K562 (cell line): Measurements from ENCODE around the gene CERS5. TPM values are rescaled to one million over a fixed set of nuclear protein-coding genes. Genes with fewer than 3 reads are reported as not detected.

Source experiments
- ATAC-seq: fragments of 200-7000 bp; cut with Tn5 transposase; 3 replicates; pipeline ENCODE4 v1.9.1; 2020; ENCODE audit warnings: moderate library complexity
- BruUV-seq: library from RNA; stranded (reverse); fragments of 400-500 nt; replicated peaks from 2 replicates; lab custom pipeline; 2021; lab: Mats Ljungman, UMichigan
- CTCF ChIA-PET: fragments of 300-600 bp; formaldehyde crosslinking; extraction: SDS; loops from one replicate; lab custom pipeline; 2021; ENCODE audit warnings: low intra/inter-chr PET ratio; lab: Yijun Ruan, JAX
- POLR2A ChIA-PET: fragments of 300-600, 350-650 bp; sonication (Branson Sonifier 250); formaldehyde crosslinking; extraction: SDS; loops from one replicate; lab custom pipeline; 2021; ENCODE audit warnings: antibody characterized with exemption, inconsistent platforms; lab: Yijun Ruan, JAX
- DNase-seq, 4 experiments: peaks; one replicate each; pipeline versions ENCODE4 v3.0.0 to v3.0.0-alpha.2; 2011 to 2018; ENCODE audit warnings: low spot score in 3 of 4, mixed read lengths in 3 of 4; ENCODE audit errors: extremely low read depth in 1 of 4
- FAIRE-seq: peaks from 2 replicates; lab custom pipeline; 2011; peaks lifted over from hg19 to GRCh38; lab: Jason Lieb, UNC
- H2AFZ ChIP-seq: 2 replicates; pipeline ENCODE4 v1.6.0; 2011; ENCODE audit warnings: low read depth, low read length, control low read depth, inconsistent platforms
- H3K27ac ChIP-seq: fragments of 200-600 bp; 3 replicates; pipeline ENCODE4 v1.8.0; 2011; ENCODE audit warnings: low read depth, mild to moderate bottlenecking, control low read depth, inconsistent platforms, low read length, moderate library complexity, mixed read lengths; ENCODE audit errors: extremely low read depth
- H3K27me3 ChIP-seq, 2 experiments: fragments of 300-600 bp in 1 of 2; 2 replicates in 1 of 2; 3 replicates in 1 of 2; pipeline versions ENCODE4 v1.6.0 to v1.8.0; 2011; ENCODE audit warnings: inconsistent platforms in 2 of 2, low read length in 2 of 2, mild to moderate bottlenecking in 1 of 2, mixed read lengths in 1 of 2, moderate library complexity in 1 of 2; ENCODE audit not compliant: control insufficient read depth in 2 of 2, insufficient read depth in 2 of 2
- H3K36me3 ChIP-seq: fragments of 300-600 bp; 3 replicates; pipeline ENCODE4 v1.8.0; 2011; ENCODE audit warnings: mild to moderate bottlenecking, low read length, inconsistent platforms; ENCODE audit not compliant: control insufficient read depth, insufficient read depth
- H3K4me1 ChIP-seq, 2 experiments: fragments of 200-600 bp in 1 of 2; replicated peaks in 1 of 2; 2 replicates in 1 of 2; 3 replicates in 1 of 2; pipeline versions ENCODE4 v1.5.1 to v1.8.0; 2011; ENCODE audit warnings: inconsistent platforms in 2 of 2, low read length in 2 of 2, mild to moderate bottlenecking in 1 of 2, mixed read lengths in 1 of 2, moderate library complexity in 1 of 2; ENCODE audit not compliant: control insufficient read depth in 2 of 2, insufficient read depth in 2 of 2
- H3K4me2 ChIP-seq: 2 replicates; pipeline ENCODE4 v1.6.1; 2011; ENCODE audit warnings: low read length, control low read depth, inconsistent platforms, mixed read lengths; ENCODE audit not compliant: insufficient read depth
- H3K4me3 ChIP-seq: fragments of 200-600 bp; sonication (generic), shearing (Covaris generic); 2 replicates; pipeline ENCODE4 v1.5.1; 2016; ENCODE audit warnings: control low read depth, inconsistent platforms
- H3K79me2 ChIP-seq: fragments of 200-600 bp; 3 replicates; pipeline ENCODE4 v1.8.0; 2011; ENCODE audit warnings: low read length, inconsistent platforms; ENCODE audit not compliant: control insufficient read depth, insufficient read depth
- H3K9ac ChIP-seq, 2 experiments: 2 replicates each; pipeline versions ENCODE4 v1.6.0 to v1.6.1; 2011; ENCODE audit warnings: low read depth in 2 of 2, low read length in 2 of 2, control low read depth in 1 of 2, inconsistent platforms in 1 of 2, mild to moderate bottlenecking in 1 of 2, mixed read lengths in 1 of 2; ENCODE audit not compliant: insufficient read depth in 1 of 2
- H3K9me1 ChIP-seq: one replicate; pipeline ENCODE4 v1.6.0; 2011; ENCODE audit warnings: inconsistent platforms, mild to moderate bottlenecking, low read length, moderate library complexity; ENCODE audit not compliant: control insufficient read depth, insufficient read depth
- H3K9me3 ChIP-seq: replicated peaks from 2 replicates; pipeline ENCODE4 v1.5.1; 2011; ENCODE audit warnings: low read depth, low read length, inconsistent platforms; ENCODE audit not compliant: control insufficient read depth, insufficient read depth
- H4K20me1 ChIP-seq: replicated peaks from 2 replicates; pipeline ENCODE4 v1.6.1; 2011; ENCODE audit warnings: low read length, inconsistent platforms, mixed read lengths; ENCODE audit not compliant: control insufficient read depth, insufficient read depth
- C11orf30 ChIP-seq: fragments of 450-650 bp; IDR thresholded peaks from 2 replicates; pipeline ENCODE4 v1.6.1; 2016; ENCODE audit warnings: low read depth, mild to moderate bottlenecking
- CBFB ChIP-seq: sonication (generic); formaldehyde crosslinking; IDR thresholded peaks from 2 replicates; pipeline ENCODE4 v1.4.0; 2020; ENCODE audit warnings: mild to moderate bottlenecking, missing genetic modification reagents
- CHD1 ChIP-seq: fragments of 200-600 bp; sonication (generic); IDR thresholded peaks from one replicate; pipeline ENCODE4 v1.6.1; 2012; ENCODE audit warnings: mild to moderate bottlenecking, moderate library complexity, low read length, inconsistent platforms
- CXXC5 ChIP-seq: fragments of 250-450 bp; sonication (Bioruptor Pico); IDR thresholded peaks from 2 replicates; pipeline ENCODE4 v1.8.0; 2022; ENCODE audit warnings: inconsistent platforms, mild to moderate bottlenecking, moderate library complexity
- ETV6 ChIP-seq, 3 experiments: fragments of 150-350 bp in 1 of 3; sonication (generic) in 1 of 3; formaldehyde crosslinking in 1 of 3; IDR thresholded peaks; 2 replicates each; pipeline versions ENCODE4 v1.6.1 to v1.8.0; 2014 to 2022; ENCODE audit warnings: borderline replicate concordance in 2 of 3, low read depth in 2 of 3, antibody characterized with exemption in 1 of 3, low read length in 1 of 3, mild to moderate bottlenecking in 1 of 3, missing genetic modification reagents in 1 of 3
- FOXO4 ChIP-seq: fragments of 450-650 bp; formaldehyde crosslinking; IDR thresholded peaks from 2 replicates; pipeline ENCODE4 v1.4.0; 2020; ENCODE audit warnings: mild to moderate bottlenecking, moderate library complexity
- FUS ChIP-seq: fragments of 200-400 bp; formaldehyde crosslinking; optimal IDR thresholded peaks from 2 replicates; pipeline ENCODE3; 2017; ENCODE audit warnings: low read depth, low read length
- HDAC2 ChIP-seq: fragments of 450-650 bp; IDR thresholded peaks from 2 replicates; pipeline ENCODE4 v1.6.1; 2016; ENCODE audit warnings: mild to moderate bottlenecking
- NCOR1 ChIP-seq: fragments of 450-650 bp; IDR thresholded peaks from 2 replicates; pipeline ENCODE4 v1.6.1; 2016; ENCODE audit warnings: mild to moderate bottlenecking, moderate library complexity
- POLR2A ChIP-seq: fragments of 450-650 bp; conservative IDR thresholded peaks from 2 replicates; pipeline ENCODE4 v1.6.1; 2016
- RBM25 ChIP-seq: fragments of 200-400 bp; formaldehyde crosslinking; IDR thresholded peaks from 2 replicates; pipeline ENCODE4 v1.6.1; 2018; ENCODE audit warnings: low read length, low read depth, moderate library complexity; ENCODE audit not compliant: severe bottlenecking
- ZNF12 ChIP-seq: sonication (generic); formaldehyde crosslinking; IDR thresholded peaks from 2 replicates; pipeline ENCODE4 v1.4.0; 2020; ENCODE audit warnings: mild to moderate bottlenecking, missing genetic modification reagents
- ZNF311 ChIP-seq: fragments of 250-450 bp; sonication (Bioruptor Pico); IDR thresholded peaks from 2 replicates; pipeline ENCODE4 v1.4.0; 2020; ENCODE audit warnings: mild to moderate bottlenecking, moderate library complexity
- ZNF511 ChIP-seq: sonication (generic); formaldehyde crosslinking; IDR thresholded peaks from 2 replicates; pipeline ENCODE4 v1.8.0; 2022; ENCODE audit warnings: mild to moderate bottlenecking, missing genetic modification reagents
- WGBS: fragments of 100-300 bp; shearing (Covaris generic); methylation state at CpG from one replicate; pipeline ENCODE4 v1.1.6; 2016; ENCODE audit warnings: low coverage, mixed read lengths; ENCODE audit not compliant: insufficient coverage; ENCODE audit errors: missing lambda C conversion rate; 5-methylcytosine and 5-hydroxymethylcytosine counted together
- in situ Hi-C: fragments of 300-500 bp; cut with MboI; formaldehyde crosslinking; loops from 4 replicates; pipeline ENCODE4 v1.15.0; 2018; ENCODE audit warnings: inconsistent platforms, mixed read lengths
- intact Hi-C: fragments of 100-400 bp; cut with micrococcal nuclease; formaldehyde crosslinking; loops from 2 replicates; pipeline ENCODE4 v1.14.2; 2022
- polyA plus RNA-seq, 8 experiments: library from polyadenylated mRNA; depleted of rRNA in 4 of 8; stranded (reverse) in 5 of 8; unstranded in 3 of 8; fragments of >200 nt; fragmentation: Nextera tagmentation in 2 of 8; fragmentation: Illumina TruSeq in 1 of 8; extraction: Ambion mirVana in 2 of 8; extraction: Trizol in 1 of 8; gene quantifications; 2 replicates each; pipeline versions ENCODE4 v1.2.1 to v1.2.3, GENCODE V29; 2011 to 2014; ENCODE audit warnings: inconsistent platforms in 1 of 8, missing spikeins in 1 of 8
- total RNA-seq, 7 experiments: library from RNA; depleted of rRNA in 6 of 7; stranded (reverse); fragments of >200 nt in 6 of 7; fragmentation: Illumina TruSeq in 2 of 7; extraction: Trizol in 2 of 7; gene quantifications; 2 replicates each; pipeline versions ENCODE4 v1.2.1 to v1.2.3, GENCODE V29; 2011 to 2021; ENCODE audit warnings: low replicate concordance in 1 of 7

Gene CERS5
- total and polyA plus RNA-seq, 9 of the 15 experiments (the other 6 are each of a cell fraction or from before 2014, with no cell fraction given) = 6.1 to 47.5 (median 17.8) TPM

- Histone ChIP-seq H3K27ac (no peak overlapping the region), H3K36me3 (peaks cover 4% of the 10 kb centered on the region; the same call in 1 of the 3 replicates), H3K79me2 (peaks cover 20% of the 10 kb centered on the region), H4K20me1 (no peaks in the 10 kb centered on the region), H2AFZ (no peak overlapping the region), H3K9ac (no peak overlapping the region), H3K4me1 (peaks cover 0 to 2% of the 10 kb centered on the region in 2 experiments; a peak in 2 of 5 replicates), H3K27me3 (no peaks in the 10 kb centered on the region), H3K4me3 (no peak overlapping the region), H3K4me2 (no peak overlapping the region), H3K9me1 (no peaks in the 10 kb centered on the region), H3K9me3 (no peaks in the 10 kb centered on the region)
- FAIRE-seq = no peak
- ChIA-PET CTCF (no interaction called here), POLR2A (interaction anchor here (1.3 kb wide), 1 partner anchor 18 kb away, joined by 3 read pairs; no protein-coding TSS in a partner anchor)
- TF ChIP-seq ZNF511 (CRISPR knock-in tag) (no peak), CHD1 (no peak), ETV6 (IDR thresholded peaks at IDR 0.05; ENCODE audit: borderline replicate concordance in 1 of 2, low read depth in 2 of 2, low read length in 1 of 2) (no peak), ETV6 (CRISPR knock-in tag; IDR thresholded peaks at IDR 0.05; ENCODE audit: borderline replicate concordance) (no peak)
- BruUV-seq = no TSS peak
- in situ Hi-C loops = no loop called here
- DNase-seq = no peak
- ATAC-seq = no peak
- intact Hi-C loops = no loop called here
Observed at GRCh38 chr12:50160643-50161042, 6.5 kb downstream of the CERS5 start.

GRCh38 chr12:50157259-50157658 is 9.9 kb downstream of the CERS5 start:
- Histone ChIP-seq H3K79me2 (peaks cover 9% of the 10 kb centered on the region; the same call in 2 of the 3 replicates), H3K4me3 (no peak overlapping the region), H3K9ac (no peak overlapping the region), H3K9me1 (no peaks in the 10 kb centered on the region), H3K27ac (no peak overlapping the region), H3K36me3 (no peaks in the 10 kb centered on the region; the same call in 2 of the 3 replicates), H4K20me1 (no peaks in the 10 kb centered on the region), H2AFZ (no peak overlapping the region), H3K4me1 (peaks cover 0 to 2% of the 10 kb centered on the region in 2 experiments; a peak in 2 of 5 replicates), H3K4me2 (no peak overlapping the region), H3K9me3 (no peaks in the 10 kb centered on the region), H3K27me3 (no peaks in the 10 kb centered on the region)
- no peak for FAIRE-seq
- ChIA-PET POLR2A (interaction anchor here (0.8 kb wide), 1 partner anchor 20 kb away, joined by 4 read pairs; no protein-coding TSS in a partner anchor), CTCF (no interaction called here)
- BruUV-seq = no TSS peak
- no peak for DNase-seq
- ATAC-seq = no peak
- TF ChIP-seq CXXC5 = no peak
- TF ChIP-seq NCOR1 = no peak
- no peak for TF ChIP-seq CBFB (CRISPR knock-in tag)
- TF ChIP-seq C11orf30 = no peak
- TF ChIP-seq HDAC2 = no peak
- no peak for TF ChIP-seq FUS
- no peak for TF ChIP-seq RBM25
- no peak for TF ChIP-seq POLR2A
- no peak for TF ChIP-seq ZNF12 (CRISPR knock-in tag)
- no peak for TF ChIP-seq FOXO4 (CRISPR knock-in tag)
- no peak for TF ChIP-seq ZNF311 (CRISPR knock-in tag)
- in situ Hi-C loops = no loop called here
- intact Hi-C loops = no loop called here
- WGBS = 89% methylated on average over 2 of the region's 2 CpGs
